ENCODE results near the gene JMJD8. TPM values are rescaled to one million over a fixed set of nuclear protein-coding genes. Genes with fewer than 3 reads are reported as not detected.

JMJD8 gene
- total and polyA plus RNA-seq, 2 experiments from 2014 or later = 48.5 to 82.5 TPM

GRCh38 chr16:719815-720446 is 35.8 kb upstream of the JMJD8 start:
- DNase-seq (ENCODE audit: low spot score) (no peak), ATAC-seq (peak; percentile 0; the same call in 2 of the 3 replicates)
- Mint-ChIP-seq H3K36me3 (ENCODE audit: low read depth) (no peaks in the 10 kb centered on the region), H3K4me3 (peak overlapping the region; percentile 83), H3K27me3 (ENCODE audit: insufficient read depth, low read depth, poor library complexity) (peaks cover 25% of the 10 kb centered on the region), H3K4me1 (peaks cover 13% of the 10 kb centered on the region; the same call in 2 of the 3 replicates), H3K27ac (peak overlapping the region; percentile 72), H3K9me3 (no peaks in the 10 kb centered on the region)
- Histone ChIP-seq H4K20me1 (replicated peaks; ENCODE audit: insufficient read depth) (no peaks in the 10 kb centered on the region), H3K9me2 (ENCODE audit: insufficient read depth) (no peaks in the 10 kb centered on the region), H3K27ac (ENCODE audit: low read depth) (no peak overlapping the region), H3K4me3 (peak overlapping the region; percentile 82), H3K79me2 (replicated peaks; ENCODE audit: insufficient read depth) (no peaks in the 10 kb centered on the region), H3K4me2 (peak overlapping the region; percentile 97), H3K4me1 (ENCODE audit: insufficient read depth) (peaks cover 12% of the 10 kb centered on the region; the same call in 1 of the 2 replicates), H2AFZ (no peak overlapping the region), H3K27me3 (ENCODE audit: insufficient read depth) (peaks cover 26% of the 10 kb centered on the region), H3K36me3 (ENCODE audit: insufficient read depth) (no peaks in the 10 kb centered on the region), H3F3A (replicated peaks; ENCODE audit: low read depth) (no peaks in the 10 kb centered on the region)
- TF ChIP-seq ZNF331 (CRISPR knock-in tag; IDR thresholded peaks at IDR 0.05; ENCODE audit: low read depth) = no peak
- no peak for TF ChIP-seq ZNF114 (CRISPR knock-in tag; IDR thresholded peaks at IDR 0.05)
- TF ChIP-seq REST (IDR thresholded peaks at IDR 0.05; ENCODE audit: unreplicated experiment) = no peak
- no peak for TF ChIP-seq POLR2AphosphoS5 (IDR thresholded peaks at IDR 0.05; ENCODE audit: low read depth)
- TF ChIP-seq ZNF462 (CRISPR knock-in tag; IDR thresholded peaks at IDR 0.05) = no peak
- TF ChIP-seq CTCF (conservative IDR thresholded peaks at IDR 0.05; ENCODE audit: low read depth in 2 of 2) = peak; percentile 22 to 33; a peak in 2 of 4 replicates
- TF ChIP-seq EZH2phosphoT487 (IDR thresholded peaks at IDR 0.05; ENCODE audit: unreplicated experiment) = no peak
- TF ChIP-seq NANOG (IDR thresholded peaks at IDR 0.05; ENCODE audit: borderline replicate concordance) = no peak
